Measurements from ENCODE around the gene SLC25A22.

SLC25A22 gene

DNA sequence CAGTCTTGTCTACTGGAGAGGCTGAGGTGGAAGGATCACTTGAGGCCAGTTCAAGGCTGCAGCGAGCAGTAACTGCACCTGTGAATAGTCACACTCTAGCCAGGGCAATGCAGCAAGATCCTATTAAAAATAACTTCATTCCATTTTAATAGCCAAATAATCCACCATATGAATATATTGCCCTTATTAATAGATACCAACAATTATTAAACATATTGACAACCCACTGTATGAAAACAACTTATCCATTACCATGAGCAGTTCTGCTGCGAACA, 31.2 kb downstream of the SLC25A22 start:
- in situ Hi-C loops (cut with HindIII; ENCODE audit: low pct_ligation_motif_present, low pct_unique_long_range_greater_than_20kb, low sequenced_read_pairs), result no loop called here
- DNase-seq, result no peak

DNA sequence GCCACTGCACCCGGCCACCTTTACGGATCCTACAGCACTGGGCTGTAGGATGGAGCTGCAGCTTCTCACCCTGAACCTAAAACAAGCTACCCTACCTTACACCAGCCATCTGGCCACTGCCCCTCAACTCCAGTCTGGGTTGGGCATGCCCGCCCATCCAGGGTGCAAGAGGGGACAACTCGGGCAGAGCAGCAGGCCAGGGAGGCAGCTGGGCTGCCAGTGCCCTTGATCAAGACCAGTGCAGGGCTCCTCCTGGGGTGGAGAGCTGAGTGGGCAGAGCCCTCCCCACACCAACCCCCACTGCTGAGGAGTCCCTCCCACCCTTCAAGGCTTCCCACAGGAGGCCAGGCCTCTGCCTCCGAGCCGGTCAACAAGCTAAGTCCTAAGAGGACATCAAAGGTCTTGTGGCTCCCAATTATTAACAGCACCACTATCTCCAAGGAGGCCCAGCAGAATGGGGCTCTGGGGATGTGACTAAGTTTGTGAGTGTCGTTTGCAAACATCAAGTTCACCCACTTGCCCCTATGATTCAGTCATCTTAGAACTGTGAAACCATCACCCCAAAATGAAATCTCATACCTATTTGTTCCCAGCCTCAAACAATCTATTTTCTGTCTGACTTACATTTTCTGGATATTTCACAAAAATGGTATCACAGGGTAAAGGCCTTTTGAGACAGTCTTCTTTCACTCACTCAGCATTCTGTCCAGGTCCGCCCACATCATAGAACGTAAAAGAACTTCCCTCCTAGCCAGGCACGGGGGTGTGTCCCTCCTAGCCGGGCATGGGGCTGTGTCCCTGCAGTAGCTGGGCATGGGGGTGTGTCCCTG, 31.8 kb downstream of the SLC25A22 start:
- in situ Hi-C loops (cut with HindIII; ENCODE audit: low pct_ligation_motif_present, low pct_unique_long_range_greater_than_20kb, low sequenced_read_pairs), result no loop called here
- DNase-seq, result no peak

DNA sequence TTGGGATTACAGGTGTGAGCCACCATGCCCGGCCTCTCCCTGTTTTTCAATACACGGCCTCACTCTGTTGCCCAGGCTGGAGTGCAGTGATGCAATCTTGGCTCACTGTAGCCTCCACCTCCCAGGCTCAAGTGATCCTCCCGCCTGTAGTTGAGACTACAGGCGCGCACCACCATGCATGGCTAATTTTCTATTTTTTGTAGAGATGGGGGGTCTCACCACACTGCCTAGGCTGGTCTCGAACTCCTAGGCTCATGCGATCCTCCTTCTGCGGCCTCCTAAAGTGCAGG, 32.3 kb downstream of the SLC25A22 start:
- in situ Hi-C loops (cut with HindIII; ENCODE audit: low pct_ligation_motif_present, low pct_unique_long_range_greater_than_20kb, low sequenced_read_pairs), result no loop called here
- DNase-seq, result no peak

DNA sequence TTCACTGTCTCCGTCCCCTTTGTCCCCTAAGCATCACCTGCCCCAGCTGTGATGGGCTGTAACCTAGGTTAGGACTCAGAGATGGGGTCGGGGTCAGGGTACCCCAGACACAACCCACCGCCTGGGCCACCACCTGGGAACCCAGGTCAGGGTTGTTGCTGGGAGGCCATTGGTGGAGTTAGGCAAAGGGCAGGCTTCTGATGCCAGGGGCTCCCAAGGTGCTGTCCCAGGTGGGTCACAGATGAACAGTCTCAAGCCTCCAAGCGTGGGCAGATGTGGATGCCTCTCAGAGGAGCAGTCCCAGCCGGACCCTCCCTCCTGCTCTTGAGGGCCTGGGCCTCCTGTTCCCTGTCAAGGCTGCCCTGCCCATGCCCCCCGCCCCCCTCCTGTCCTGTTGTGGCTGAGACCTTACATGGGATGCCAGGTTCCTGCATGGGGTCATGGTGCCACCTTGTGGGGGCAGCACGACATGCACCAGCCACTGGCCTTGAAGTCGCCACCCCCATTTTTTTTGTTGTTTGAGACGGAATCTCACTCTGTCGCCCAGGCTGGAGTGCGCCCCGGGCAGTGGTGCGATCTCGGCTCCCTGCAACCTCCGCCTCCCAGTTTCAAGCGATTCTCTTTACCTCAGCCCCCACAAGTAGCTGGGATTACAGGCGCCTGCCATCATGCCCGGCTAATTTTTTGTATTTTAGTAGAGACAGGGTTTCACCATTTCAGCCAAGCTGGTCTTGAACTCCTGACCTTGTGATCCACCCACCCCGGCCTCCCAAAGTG, 32.9 kb downstream of the SLC25A22 start:
- in situ Hi-C loops (cut with HindIII; ENCODE audit: low pct_ligation_motif_present, low pct_unique_long_range_greater_than_20kb, low sequenced_read_pairs), result no loop called here
- DNase-seq, result peak; percentile 57

DNA sequence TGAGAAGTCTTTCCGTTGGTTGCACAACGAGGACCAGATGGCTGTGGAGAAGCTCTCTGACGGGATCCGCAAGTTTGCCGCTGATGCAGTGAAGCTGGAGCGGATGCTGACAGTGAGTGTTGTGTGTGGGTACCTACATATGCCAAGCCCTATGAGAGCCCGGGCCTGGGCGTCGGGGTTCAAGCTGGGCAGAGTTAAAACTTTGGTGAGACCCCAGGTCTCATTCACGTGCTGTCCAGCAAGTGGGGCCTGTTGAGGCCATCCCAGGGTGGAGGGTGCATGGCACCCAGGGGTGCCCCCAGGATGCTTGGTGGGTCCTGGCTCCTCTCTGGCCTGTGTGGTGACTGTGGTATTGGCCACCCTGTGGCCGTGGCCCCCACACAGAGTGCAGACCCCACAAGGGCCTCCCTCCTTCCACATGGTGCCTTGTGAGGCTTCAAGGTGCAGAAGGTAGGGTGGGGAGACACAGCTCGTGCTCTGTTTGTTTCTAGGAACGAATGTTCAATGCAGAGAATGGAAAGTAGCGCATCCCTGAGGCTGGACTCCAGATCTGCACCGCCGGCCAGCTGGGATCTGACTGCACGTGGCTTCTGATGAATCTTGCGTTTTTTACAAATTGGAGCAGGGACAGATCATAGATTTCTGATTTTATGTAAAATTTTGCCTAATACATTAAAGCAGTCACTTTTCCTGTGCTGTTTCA, 33.6 kb downstream of the SLC25A22 start:
- no peak for DNase-seq
- in situ Hi-C loops (cut with HindIII; ENCODE audit: low pct_ligation_motif_present, low pct_unique_long_range_greater_than_20kb, low sequenced_read_pairs), result no loop called here

DNA sequence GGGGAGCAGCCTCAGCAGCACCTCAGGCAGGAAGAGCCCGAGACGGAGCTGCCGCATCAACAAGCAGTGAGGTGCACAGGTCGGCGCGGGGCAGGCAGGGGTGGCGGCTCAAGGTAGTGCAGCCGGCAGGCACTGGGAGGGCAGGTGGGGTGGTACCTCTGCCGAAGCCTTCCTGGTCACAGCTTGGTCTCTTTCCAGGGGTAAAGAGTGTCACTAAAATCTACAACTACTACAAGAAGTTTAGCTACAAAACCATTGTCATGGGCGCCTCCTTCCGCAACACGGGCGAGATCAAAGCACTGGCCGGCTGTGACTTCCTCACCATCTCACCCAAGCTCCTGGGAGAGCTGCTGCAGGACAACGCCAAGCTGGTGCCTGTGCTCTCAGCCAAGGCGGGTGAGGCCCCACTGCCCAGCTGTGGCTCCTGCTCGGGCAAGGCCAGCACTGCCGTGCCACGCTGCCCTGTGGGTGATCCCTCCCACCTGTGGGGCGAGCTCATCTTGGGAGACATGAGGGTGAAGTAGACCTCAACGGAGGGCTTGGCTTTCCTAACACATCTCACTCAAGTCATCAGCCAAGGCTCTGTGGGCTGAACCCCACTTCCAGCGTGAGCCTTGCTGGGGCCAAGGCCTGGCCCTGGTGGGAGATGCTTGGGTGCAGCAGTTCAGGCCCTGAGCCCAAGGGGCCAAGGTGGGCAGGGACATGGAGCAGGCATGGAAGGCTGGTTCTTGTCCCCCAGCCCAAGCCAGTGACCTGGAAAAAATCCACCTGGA, 34.3 kb downstream of the SLC25A22 start:
- DNase-seq, result no peak
- in situ Hi-C loops (cut with HindIII; ENCODE audit: low pct_ligation_motif_present, low pct_unique_long_range_greater_than_20kb, low sequenced_read_pairs), result no loop called here

DNA sequence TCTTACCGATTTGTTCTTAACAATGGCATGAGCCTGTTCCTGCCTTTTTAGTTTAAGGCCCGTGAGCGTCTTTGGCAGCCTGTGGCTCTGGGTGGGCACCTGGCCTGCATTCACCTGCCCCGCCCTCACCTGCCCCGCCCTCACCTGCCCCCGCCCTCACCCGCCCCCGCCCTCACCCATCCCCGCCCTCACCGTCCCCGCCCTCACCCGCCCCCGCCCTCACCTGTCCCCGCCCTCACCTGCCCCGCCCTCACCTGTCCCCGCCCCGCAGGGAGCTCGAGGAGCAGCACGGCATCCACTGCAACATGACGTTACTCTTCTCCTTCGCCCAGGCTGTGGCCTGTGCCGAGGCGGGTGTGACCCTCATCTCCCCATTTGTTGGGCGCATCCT, 35.0 kb downstream of the SLC25A22 start:
- in situ Hi-C loops (cut with HindIII; ENCODE audit: low pct_ligation_motif_present, low pct_unique_long_range_greater_than_20kb, low sequenced_read_pairs), result no loop called here
- DNase-seq, result no peak

DNA sequence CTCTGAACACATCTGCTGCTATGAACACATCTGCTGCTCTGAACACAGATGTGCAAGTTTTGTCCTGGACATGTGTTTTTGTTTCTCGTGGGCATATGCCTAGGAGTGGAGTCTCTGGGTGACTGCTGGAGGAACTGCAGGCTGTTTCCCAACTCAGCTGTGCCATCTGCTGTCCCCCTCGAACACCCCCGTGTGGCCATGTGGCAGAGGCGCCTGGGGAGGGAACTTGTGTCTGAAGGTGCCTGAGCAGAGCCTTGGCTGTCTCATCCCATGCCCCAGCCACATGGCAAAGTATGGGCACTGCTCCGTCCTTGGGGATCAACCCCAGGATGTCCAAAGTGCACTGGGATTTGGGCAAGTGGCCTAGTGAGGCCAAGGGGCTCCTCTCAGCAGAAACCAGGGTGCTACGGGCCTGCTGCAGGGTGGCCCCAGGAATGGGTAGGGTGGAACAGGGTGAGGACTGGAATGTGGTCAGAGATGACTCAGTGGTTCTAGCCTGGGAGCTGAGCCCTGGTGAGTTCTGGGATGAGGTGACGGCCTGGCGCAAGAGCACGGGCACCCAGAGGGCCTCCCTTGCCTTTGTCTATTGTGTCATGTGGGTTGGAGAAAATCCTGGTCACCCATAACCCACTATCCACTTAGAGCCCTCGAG, 35.5 kb downstream of the SLC25A22 start:
- DNase-seq, result peak; percentile 76
- in situ Hi-C loops (cut with HindIII; ENCODE audit: low pct_ligation_motif_present, low pct_unique_long_range_greater_than_20kb, low sequenced_read_pairs), result no loop called here

DNA sequence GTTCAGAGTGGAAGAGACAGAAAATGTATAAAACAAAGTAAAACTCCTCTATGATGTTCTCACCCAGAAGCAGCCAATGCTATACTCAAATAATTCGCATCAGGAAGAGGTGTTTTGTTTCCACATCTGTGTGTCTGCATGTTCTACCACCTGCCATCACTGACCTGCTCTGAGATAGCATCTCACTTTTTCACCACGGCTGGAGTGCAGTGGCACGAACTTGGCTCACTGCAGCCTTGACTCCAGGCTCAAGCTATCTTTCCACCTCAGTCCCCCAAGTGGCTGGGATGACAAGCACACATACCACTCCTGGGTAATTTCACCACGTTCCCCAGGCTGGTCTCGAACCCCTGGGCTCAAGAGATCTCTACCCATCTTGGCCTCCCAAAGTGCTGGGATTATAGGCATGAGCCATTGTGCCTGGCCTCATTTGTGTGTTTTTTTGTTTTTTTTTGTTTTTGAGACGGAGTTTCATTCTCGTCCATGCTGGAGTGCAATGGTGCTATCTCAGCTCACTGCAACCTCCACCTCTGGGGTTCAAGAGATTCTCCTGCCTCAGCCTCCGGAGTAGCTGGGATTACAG, 36.5 kb downstream of the SLC25A22 start:
- in situ Hi-C loops (cut with HindIII; ENCODE audit: low pct_ligation_motif_present, low pct_unique_long_range_greater_than_20kb, low sequenced_read_pairs), result no loop called here

DNA sequence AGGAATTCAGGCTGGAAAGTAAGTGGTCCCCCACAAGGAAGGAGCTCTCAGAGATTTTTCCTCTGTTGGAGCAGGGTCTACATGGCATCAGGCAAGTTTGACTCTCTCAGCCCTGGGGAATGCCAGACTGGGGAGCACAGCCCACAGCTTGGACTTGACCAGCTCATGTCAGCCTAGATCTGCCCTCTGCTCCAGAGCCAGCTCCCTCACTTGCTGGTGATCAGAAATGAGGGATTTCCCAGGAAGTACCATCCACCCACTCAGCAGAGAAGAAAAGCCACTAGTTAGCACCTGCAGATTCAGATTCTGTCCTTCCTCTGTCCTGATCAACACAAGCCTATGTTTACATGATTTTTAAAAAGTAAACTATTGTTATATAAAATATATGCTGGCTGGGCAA, 37.8 kb downstream of the SLC25A22 start:
- in situ Hi-C loops (cut with HindIII; ENCODE audit: low pct_ligation_motif_present, low pct_unique_long_range_greater_than_20kb, low sequenced_read_pairs), result no loop called here
- no peak for DNase-seq

More for the DNA sequence above, 36.5 kb downstream of the SLC25A22 start:
- DNase-seq, result no peak

DNA sequence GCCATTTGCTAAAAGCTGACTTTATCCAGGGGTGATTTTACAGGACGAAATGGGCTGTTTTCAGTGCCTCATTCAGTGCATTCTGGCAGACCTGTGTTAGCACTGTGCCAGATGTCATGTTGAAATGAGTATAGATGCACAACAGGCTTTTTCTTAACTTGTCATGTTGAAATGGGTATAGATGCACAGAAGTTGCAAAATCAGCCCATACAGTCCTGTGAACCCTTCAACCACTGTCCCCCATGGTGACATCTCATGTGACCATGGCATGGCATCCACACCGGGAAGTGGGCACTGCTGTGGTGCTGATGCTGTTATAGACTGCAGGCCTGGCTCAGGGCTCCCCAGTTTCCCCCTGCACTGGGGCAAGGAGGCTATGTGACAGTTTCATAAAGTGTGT, 48.4 kb downstream of the SLC25A22 start:
- DNase-seq, result no peak
- in situ Hi-C loops (cut with HindIII; ENCODE audit: low pct_ligation_motif_present, low pct_unique_long_range_greater_than_20kb, low sequenced_read_pairs), result no loop called here

DNA sequence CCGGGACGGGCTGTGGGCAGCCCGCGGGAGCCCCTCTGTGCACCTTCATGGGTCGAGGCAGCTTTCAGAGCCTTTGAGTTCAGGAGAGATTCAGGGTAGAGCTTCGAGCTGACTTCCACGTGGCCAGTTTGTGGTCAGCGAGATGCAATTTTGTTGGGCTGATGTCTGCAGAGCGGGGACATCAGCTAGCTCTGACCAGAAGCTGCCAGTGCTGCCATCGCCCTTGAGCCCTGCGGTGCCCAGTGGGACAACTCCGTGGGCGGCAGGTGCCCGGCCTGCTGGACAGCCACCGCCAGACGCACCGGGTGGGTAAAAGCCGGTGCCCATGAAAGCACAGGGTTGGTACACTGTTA, 50.1 kb downstream of the SLC25A22 start:
- DNase-seq, result no peak
- in situ Hi-C loops (cut with HindIII; ENCODE audit: low pct_ligation_motif_present, low pct_unique_long_range_greater_than_20kb, low sequenced_read_pairs), result no loop called here

DNA sequence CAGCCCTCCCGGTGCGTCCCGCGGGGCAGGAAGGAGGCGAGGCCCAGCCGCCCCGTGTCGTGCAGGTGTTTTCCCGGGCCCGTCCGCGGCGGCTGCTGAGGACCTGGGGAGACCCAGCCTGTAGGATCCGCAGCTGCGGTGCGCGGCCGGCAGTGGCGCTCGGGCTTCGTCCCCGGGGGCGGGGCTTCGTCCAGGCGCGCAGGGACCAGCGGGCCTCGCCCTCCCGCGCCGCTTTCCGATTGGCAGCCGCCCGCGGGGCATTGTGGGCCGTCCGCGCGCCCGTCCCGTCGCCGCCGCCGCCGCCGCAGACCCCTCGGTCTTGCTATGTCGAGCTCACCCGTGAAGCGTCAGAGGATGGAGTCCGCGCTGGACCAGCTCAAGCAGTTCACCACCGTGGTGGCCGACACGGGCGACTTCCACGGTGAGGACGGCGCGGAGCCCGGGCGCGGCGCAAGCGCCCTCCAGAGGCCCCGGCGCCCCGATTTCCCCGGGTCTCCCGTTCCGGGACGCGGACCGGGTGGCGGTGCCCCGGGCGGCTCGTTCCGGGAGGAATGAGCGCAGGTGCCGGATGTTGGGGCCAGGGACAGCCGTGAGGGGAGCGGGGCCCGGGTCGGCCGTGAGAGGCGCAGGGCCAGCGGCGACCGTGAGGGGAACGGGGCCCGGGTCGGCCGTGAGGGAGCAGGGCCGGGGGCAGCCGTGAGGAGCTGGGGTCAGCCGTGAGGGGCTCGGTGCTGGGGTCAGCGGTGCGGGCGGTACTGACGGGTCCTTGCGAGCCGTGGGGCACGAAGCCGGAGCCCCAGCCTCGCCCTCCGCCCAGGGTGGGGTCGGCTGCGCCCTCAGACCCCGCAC, 50.7 kb downstream of the SLC25A22 start, which contains the start of gene TALDO1:
Gene TALDO1 (plus strand): TSS at position 307 of the 849 bp plus-strand sequence. CDS start 18 bp downstream, at position 325.
- DNase-seq, result peak; percentile 85
- in situ Hi-C loops (cut with HindIII; ENCODE audit: low pct_ligation_motif_present, low pct_unique_long_range_greater_than_20kb, low sequenced_read_pairs), result no loop called here

DNA sequence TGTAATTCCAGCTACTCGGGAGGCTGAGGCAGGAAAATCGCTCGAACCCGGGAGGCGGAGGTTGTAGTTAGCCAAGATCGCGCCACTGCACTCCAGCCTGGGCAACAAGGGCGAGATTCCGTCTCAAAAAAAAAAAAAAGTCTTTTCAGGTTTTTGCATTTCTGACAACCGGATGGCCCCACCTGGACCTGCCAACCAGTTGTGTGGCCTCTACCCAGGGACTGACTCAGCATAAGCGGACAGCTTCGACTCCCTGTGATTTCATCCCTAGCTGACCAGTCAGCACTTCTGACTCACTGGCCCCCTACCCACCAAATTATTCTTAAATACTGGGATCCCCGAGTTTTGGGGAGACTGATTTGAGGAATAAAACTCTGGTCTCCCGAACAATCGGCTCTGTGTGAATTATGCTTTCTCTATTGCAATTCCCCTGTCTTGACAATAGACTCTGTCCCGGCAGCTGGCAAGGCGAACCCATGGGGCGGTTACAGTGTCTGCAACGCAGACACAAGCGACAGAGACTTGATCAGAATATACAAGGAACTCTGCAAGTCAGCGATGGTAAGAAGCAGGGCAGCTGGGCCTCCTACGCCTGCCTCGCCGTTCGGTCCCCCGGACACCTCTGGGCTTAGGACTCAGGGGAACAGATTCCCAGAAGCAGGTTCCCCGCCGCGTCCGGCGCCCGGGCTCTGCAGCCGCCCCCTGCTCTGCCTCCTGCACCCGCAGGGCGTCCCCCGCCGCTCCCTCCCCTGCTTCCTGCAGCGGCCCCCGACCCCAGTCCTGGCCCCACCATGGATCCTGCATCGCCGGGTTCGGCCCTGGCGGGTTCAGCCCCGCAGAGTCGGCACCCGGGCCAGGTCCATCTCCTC, 51.6 kb downstream of the SLC25A22 start:
- DNase-seq, result no peak
- in situ Hi-C loops (cut with HindIII; ENCODE audit: low pct_ligation_motif_present, low pct_unique_long_range_greater_than_20kb, low sequenced_read_pairs), result no loop called here

DNA sequence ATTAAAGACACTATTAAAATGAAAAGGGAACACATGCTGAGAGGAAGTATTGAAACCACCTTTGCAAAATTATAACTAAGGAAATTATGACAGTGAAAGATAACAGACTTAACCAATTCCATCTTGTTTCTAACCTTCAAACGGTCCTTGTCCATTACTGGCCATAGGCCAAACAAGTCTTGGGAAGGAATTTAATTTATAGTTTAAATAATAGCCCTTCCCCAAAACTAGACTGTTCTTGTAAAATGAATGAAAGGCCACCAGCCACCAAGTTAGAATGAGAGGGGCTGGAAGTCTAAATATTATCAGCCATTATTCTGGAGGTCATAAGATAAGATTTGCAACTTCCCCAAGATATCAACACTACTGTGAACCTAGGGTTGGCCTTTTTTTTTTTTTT, 52.7 kb downstream of the SLC25A22 start:
- no peak for DNase-seq

DNA sequence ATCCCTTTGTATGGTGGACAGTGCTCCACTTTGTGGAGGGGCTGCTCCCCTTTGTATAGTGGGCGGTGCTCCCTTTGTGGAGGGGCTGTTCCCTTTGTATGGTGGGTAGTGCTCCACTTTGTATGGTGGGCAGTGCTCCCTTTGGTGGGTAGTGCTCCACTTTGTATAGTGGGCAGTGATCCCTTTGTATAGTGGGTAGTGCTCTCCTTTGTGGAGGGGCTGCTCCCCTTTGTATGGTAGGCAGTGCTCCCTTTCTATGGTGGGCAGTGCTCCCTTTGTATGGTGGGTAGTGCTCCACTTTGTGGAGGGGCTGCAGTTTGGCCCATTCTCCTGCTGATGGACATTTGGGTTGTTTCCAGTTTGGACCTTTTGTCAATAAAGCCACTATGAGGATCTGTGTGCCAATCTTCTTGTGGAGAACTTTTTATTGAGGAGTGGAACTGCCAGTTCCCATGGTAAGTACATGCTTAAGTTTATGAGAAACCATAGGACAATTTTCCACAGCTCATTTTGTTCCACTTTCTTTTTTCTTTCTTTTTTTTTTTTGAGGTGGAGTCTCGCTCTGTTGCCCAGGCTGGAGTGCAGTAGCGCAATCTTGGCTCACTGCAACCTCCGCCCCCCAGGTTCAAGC, 55.4 kb downstream of the SLC25A22 start:
- in situ Hi-C loops (cut with HindIII; ENCODE audit: low pct_ligation_motif_present, low pct_unique_long_range_greater_than_20kb, low sequenced_read_pairs), result no loop called here
- DNase-seq, result no peak

More for the DNA sequence above, 52.7 kb downstream of the SLC25A22 start:
- in situ Hi-C loops (cut with HindIII; ENCODE audit: low pct_ligation_motif_present, low pct_unique_long_range_greater_than_20kb, low sequenced_read_pairs), result no loop called here

All from ACHN (cell line).